CD4-positive, alpha-beta T cell treated with Interleukin-6 for 4 hours (primary cell): ENCODE data around the gene TBC1D22A.

Source experiments
- DNase-seq: peaks from one replicate; pipeline ENCODE4 v3.0.0-alpha.2; 2020; ENCODE audit warnings: mixed read lengths

The TBC1D22A gene

GRCh38 chr22:46893281-46894020 lies 131.0 kb downstream of the TBC1D22A start:
- no peak for DNase-seq

GRCh38 chr22:46894081-46894671 lies 131.7 kb downstream of the TBC1D22A start:
- DNase-seq = no peak

- DNase-seq = no peak
Observed at GRCh38 chr22:46894851-46895640, 132.6 kb downstream of the TBC1D22A start.

DNA sequence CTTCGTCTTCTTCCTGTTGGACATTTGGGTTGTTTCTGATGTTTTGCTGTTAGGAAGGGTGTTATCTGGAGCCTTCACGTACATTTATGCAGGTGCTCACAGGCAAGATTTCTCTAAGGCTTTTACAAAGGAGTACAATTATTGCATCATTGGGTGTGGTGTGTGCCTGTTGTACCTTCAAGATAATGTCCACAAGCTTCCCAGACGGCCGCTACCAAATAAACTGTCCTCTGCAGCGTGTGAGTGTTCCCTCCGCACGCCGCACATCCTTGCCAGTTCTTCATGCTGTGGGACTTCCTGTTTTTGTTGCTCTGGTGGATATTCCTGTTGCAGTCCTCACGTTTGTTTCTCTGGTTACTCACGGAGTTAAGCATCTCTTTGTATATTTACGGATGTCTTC lies 133.3 kb downstream of the TBC1D22A start:
- no peak for DNase-seq

DNA sequence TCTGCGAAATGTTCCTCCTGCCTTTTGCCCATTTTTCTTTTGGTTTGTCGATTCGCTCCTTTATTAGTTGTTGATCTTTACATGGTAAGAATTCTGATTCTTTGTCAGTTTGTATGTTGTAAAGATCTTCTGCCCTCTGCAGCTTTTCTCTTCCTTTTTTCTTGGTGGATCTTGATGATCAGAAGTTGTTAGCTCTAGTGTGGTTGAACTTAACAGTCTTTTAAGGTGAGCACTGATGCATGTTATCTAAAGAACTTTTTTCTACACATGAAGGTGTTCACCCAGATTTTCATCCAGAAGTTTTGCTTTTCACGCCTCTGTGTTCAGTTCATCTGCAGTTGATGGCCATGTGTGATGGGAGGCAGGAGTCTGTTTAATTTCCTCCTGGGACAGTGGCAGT lies 133.7 kb downstream of the TBC1D22A start:
- DNase-seq = no peak

DNA sequence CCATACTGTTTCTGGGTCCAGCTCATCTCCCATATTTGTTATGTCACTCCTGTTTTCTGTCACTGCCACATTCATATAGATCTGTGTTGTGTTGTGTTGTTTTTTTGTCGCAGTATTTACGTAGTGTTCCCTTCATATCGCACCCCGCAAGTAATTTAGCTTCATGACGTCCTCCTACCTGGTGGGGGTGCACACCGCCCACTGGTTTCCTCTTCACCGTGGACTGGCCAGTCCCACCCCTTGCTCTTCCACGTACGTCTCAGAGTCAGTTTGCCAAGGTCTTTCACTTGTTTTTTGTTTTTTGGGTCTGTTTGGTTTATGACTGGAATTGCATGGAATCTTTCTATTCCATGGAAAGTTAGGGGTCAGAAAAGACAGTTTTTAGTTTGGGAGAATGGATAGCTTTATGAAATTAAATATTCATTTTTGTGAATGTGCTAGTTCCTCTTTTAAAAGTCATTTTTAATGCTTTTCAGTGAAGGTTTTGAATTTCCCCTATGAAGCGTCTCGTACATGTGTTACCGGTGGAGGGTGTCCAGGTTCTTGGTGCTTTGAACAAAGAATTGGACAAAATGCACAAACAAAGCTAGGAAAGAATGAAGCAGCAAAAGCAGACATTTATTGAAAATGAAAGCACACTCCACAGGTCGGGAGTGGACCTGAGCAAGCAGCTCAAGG lies 134.3 kb downstream of the TBC1D22A start:
- DNase-seq = no peak

DNA sequence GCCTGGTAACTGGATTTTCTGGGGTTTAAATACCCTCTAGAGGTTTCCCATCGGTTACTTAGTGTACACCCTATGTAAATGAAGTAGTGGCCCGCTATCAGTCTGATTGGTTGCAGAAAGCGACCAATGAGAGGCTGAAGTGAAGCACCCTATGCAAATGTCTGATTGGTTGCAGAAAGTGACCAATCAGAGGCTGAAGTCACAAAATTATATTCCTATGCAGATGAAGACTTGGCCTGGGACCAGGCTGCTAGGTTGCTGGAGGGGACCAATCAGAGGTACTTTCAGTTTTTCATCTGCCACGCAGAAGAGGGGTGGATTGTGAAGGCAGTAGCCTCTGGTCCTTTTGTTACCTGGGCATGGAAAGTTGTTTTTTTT lies 134.8 kb downstream of the TBC1D22A start:
- no peak for DNase-seq

GRCh38 chr22:46900549-46900948 lies 138.1 kb downstream of the TBC1D22A start:
- DNase-seq = no peak

DNA sequence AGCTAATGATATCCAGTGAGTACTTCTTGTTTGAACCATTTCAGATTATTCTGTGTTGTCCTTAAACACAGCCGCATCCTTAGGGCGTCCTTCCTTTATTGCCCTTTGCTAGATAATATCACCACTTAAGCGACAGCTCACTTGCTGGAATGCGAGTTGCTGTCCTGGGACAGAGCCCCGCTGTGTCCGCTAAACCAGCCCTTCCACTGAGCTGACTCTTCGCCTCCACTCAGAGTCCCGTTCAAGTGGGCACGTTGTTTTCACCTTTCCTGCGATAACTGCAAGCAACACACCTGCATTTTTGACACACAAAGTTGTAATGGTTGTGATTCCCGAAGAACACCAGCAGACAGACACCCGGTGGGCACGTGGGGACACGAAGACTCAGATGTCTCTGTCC lies 140.0 kb downstream of the TBC1D22A start:
- DNase-seq = no peak

- DNase-seq = no peak
Observed at GRCh38 chr22:46902998-46903916, 140.8 kb downstream of the TBC1D22A start.

GRCh38 chr22:46905415-46905814 lies 143.0 kb downstream of the TBC1D22A start:
- DNase-seq = no peak

GRCh38 chr22:46905834-46906233 lies 143.4 kb downstream of the TBC1D22A start:
- no peak for DNase-seq

DNA sequence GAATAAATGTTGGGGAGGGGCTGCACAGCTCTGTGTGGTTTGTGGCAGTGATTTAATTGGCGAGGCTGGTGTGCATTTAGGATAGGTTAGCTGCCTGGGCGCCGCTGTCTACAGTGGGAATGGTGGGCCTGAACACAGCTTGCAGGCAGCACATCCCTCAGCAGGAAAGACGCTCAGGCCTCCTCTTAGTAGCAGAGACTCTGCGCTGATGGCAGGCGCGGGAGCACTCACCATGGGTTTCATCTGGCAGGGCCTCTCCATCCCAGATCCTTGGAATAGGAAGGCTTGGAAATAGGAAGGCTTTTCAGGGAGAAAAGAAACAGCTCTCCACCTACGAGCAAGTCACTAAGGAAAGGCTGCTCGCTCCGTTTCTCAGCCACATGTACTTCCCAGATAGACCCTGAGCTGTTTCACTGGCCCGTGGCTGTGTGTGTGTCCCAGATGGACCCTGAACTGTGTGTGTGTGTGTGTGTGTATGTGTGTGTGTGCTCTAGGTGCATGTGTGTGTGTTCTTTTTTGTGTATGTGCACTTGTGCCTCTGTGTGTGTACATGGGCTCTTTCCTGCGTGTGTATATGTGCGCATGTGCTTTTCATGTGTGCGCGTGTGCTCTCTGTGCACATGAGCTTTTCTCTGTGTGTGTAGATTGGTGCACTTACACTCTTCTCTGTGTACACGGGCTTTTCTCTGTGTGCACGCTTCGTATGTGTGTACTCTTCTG lies 144.0 kb downstream of the TBC1D22A start:
- DNase-seq = no peak

GRCh38 chr22:46907241-46908215 lies 145.1 kb downstream of the TBC1D22A start:
- DNase-seq = no peak

DNA sequence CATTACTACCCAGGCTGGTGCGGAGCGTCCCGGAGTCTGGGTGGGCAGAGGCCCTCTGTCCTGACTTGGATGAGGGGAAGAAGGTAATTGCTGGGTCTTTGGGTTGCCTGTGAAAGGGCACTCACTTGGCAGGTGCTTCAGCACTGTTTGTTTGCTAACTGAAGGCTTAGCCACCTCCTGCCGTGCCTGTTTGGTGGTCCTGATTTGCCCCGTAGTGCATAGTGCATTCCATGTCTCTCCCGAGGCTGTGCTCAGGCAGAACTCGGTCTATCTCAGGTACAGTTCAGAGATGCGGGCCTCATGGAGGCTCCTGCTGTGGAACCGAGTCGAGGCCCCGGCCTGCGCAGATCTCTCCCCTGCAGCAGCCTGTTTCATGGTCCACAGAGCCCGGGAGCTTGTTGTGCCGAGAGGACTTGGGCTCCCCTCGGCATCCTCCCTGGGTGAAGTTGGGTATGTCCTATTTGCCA lies 146.2 kb downstream of the TBC1D22A start:
- no peak for DNase-seq

GRCh38 chr22:46909237-46910030 lies 147.0 kb downstream of the TBC1D22A start:
- DNase-seq = no peak

DNA sequence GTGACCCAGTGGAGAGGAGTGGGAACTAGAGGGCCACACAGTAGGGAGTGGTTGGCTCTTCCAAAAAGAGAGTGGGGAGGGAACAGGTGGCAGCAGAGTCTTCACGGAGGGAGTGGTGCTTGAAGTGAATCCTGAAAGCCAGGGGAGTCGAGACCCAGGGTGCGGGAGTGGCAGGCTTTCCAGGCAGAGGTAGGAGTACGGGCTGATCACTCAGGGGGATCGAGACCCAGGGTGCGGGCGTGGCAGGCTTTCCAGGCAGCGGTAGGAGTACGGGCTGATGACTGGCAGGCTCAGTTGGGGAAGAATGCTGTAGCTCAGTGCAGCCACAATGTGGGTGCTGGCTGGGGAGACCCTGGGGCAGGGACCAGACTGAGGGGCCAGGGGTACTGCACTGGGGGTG lies 148.2 kb downstream of the TBC1D22A start:
- no peak for DNase-seq

GRCh38 chr22:46911346-46911745 lies 148.9 kb downstream of the TBC1D22A start:
- DNase-seq = no peak

DNA sequence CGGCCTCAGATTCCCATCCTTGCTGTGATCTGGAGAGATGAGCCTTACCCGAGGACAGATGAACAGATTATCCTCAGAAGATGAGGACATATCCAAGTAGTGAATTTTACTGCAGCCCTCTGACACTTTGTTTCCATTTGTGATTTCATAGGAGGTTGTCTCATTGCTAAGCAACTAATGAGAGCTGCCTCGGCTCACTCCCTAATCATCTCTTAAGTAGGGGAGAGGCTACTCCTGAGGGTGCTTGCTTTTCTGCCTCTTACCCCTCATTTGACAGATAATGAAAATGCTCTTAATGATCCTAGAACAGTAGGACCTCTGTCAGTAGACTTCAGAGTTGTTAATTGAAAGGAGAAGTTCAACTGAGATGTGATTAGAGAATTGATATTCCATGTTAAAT lies 150.9 kb downstream of the TBC1D22A start:
- DNase-seq = no peak
